Naive thymus-derived CD8-positive, alpha-beta T cell (primary cell): ENCODE results near the gene NDE1. TPM values are rescaled to one million over a fixed set of nuclear protein-coding genes. Genes with fewer than 3 reads are reported as not detected.
"Not testable (repeated sequence)": the region's sequence is repeated elsewhere in the genome, so short reads cannot be mapped to it uniquely, and the experiment has no call there.

Source experiments
- ATAC-seq, 2 donors: fragments of 150-1000 bp; cut with Tn5 transposase in 1 of 2; sonication (Bioruptor Pico), chemical (Tn5 transposase) in 1 of 2; 1 replicate in 1 of 2; 2 replicates in 1 of 2; pipeline ENCODE4 v1.10.0; 2021; ENCODE audit warnings: mild to moderate bottlenecking in 2 of 2, moderate library complexity in 2 of 2
- POLR2A ChIA-PET: fragments of 350-600 bp; sonication (Branson Sonifier 250); formaldehyde crosslinking; loops from one replicate; lab custom pipeline; 2021; ENCODE audit warnings: antibody characterized with exemption; lab: Charles Lee
- DNase-seq, 10 donors: peaks; one replicate each; pipeline versions ENCODE4 v3.0.0 to v3.0.0-alpha.2; 2020 to 2022
- H3K27ac Mint-ChIP-seq, 10 donors: one replicate each; pipeline ENCODE4 v1.8.0; 2020 to 2022; ENCODE audit warnings: mild to moderate bottlenecking in 10 of 10, mixed read lengths in 10 of 10, moderate library complexity in 4 of 10, inconsistent platforms in 1 of 10
- H3K27me3 Mint-ChIP-seq, 5 donors: one replicate each; pipeline ENCODE4 v1.8.0; 2021 to 2022; ENCODE audit warnings: mixed read lengths in 5 of 5
- H3K36me3 Mint-ChIP-seq, 3 donors: one replicate each; pipeline ENCODE4 v1.8.0; 2020 to 2022; ENCODE audit warnings: mixed read lengths in 3 of 3, mild to moderate bottlenecking in 2 of 3, inconsistent platforms in 1 of 3
- H3K4me1 Mint-ChIP-seq, 4 donors: one replicate each; pipeline ENCODE4 v1.8.0; 2021 to 2022; ENCODE audit warnings: mixed read lengths in 4 of 4
- H3K4me3 Mint-ChIP-seq, 10 donors: one replicate each; pipeline ENCODE4 v1.8.0; 2020 to 2022; ENCODE audit warnings: mild to moderate bottlenecking in 10 of 10, mixed read lengths in 10 of 10, moderate library complexity in 6 of 10, inconsistent platforms in 1 of 10
- H3K9me3 Mint-ChIP-seq, 9 donors: one replicate each; pipeline ENCODE4 v1.8.0; 2020 to 2022; ENCODE audit warnings: mixed read lengths in 9 of 9, mild to moderate bottlenecking in 3 of 9, inconsistent platforms in 1 of 9, moderate library complexity in 1 of 9
- polyA plus RNA-seq, 3 donors: library from polyadenylated mRNA; unstranded; fragments of 300-500 nt; fragmentation: Illumina TruSeq; gene quantifications; one replicate each; pipeline ENCODE4 v1.2.3, GENCODE V29; 2021
- total RNA-seq, 8 experiments: library from RNA in 2 of 8; stranded (reverse) in 2 of 8; gene quantifications; one replicate each; pipeline ENCODE4 v1.2.3 and lab custom pipeline; 2021 to 2026

Gene NDE1
- total and polyA plus RNA-seq, 5 experiments from 2014 or later, result 23.5 to 138 (median 59.1) TPM

- POLR2A ChIA-PET, result interaction anchor here (0.6 to 2.5 kb wide), 8 partner anchors 17 to 614 kb away, joined by 3 to 10 read pairs (median 3); no protein-coding TSS in a partner anchor
- H3K27me3 Mint-ChIP-seq, result no peaks in the 10 kb centered on the region
- DNase-seq (no peak), ATAC-seq (no peak)
- peaks cover 29 to 85% (median 73%) of the 10 kb centered on the region in 4 donors for H3K4me1 Mint-ChIP-seq
- H3K27ac Mint-ChIP-seq, result peak overlapping the region; percentile 93 to 98 (median 96)
- H3K4me3 Mint-ChIP-seq, result peak overlapping the region; percentile 26 to 85 (median 79)
- H3K9me3 Mint-ChIP-seq, result no peaks in the 10 kb centered on the region
- H3K36me3 Mint-ChIP-seq, result peaks cover 16 to 86% (median 54%) of the 10 kb centered on the region in 3 donors
These were observed 14.1 kb upstream of the NDE1 start for GRCh38 chr16:15635926-15636325.

GRCh38 chr16:15636392-15636873, 13.6 kb upstream of the NDE1 start:
- peak overlapping the region; percentile 26 to 85 (median 79) for H3K4me3 Mint-ChIP-seq
- peaks cover 32 to 90% (median 77%) of the 10 kb centered on the region in 4 donors for H3K4me1 Mint-ChIP-seq
- peak overlapping the region; percentile 93 to 98 (median 96) for H3K27ac Mint-ChIP-seq
- POLR2A ChIA-PET, result interaction anchor here (0.6 to 2.5 kb wide), 4 partner anchors 17 to 46 kb away, joined by 3 to 10 read pairs (median 4); no protein-coding TSS in a partner anchor
- ATAC-seq, result peak; percentile 79 to 89
- no peaks in the 10 kb centered on the region for H3K9me3 Mint-ChIP-seq
- peaks cover 16 to 82% (median 51%) of the 10 kb centered on the region in 3 donors for H3K36me3 Mint-ChIP-seq
- DNase-seq, result peak in 7 of 10 donors; percentile 29 to 64 (median 40)
- H3K27me3 Mint-ChIP-seq, result no peaks in the 10 kb centered on the region

GRCh38 chr16:15639061-15639568, 10.9 kb upstream of the NDE1 start:
- H3K9me3 Mint-ChIP-seq, result no peaks in the 10 kb centered on the region
- H3K4me3 Mint-ChIP-seq, result peak overlapping the region; percentile 40 to 94 (median 69)
- peaks cover 16 to 56% (median 38%) of the 10 kb centered on the region in 3 donors for H3K36me3 Mint-ChIP-seq
- no peaks in the 10 kb centered on the region for H3K27me3 Mint-ChIP-seq
- peaks cover 40 to 91% (median 75%) of the 10 kb centered on the region in 4 donors for H3K4me1 Mint-ChIP-seq
- H3K27ac Mint-ChIP-seq, result peak overlapping the region; percentile 86 to 98 (median 93)
- DNase-seq (peak in 4 of 10 donors; percentile 15 to 51 (median 36)), ATAC-seq (peak; percentile 5 to 27)
- POLR2A ChIA-PET, result interaction anchor here (0.9 to 1.7 kb wide), 5 partner anchors 12 to 67 kb away, joined by 3 to 6 read pairs (median 4); no protein-coding TSS in a partner anchor

- Mint-ChIP-seq H3K9me3 (no peaks in the 10 kb centered on the region), H3K36me3 (peaks cover 16 to 38% (median 24%) of the 10 kb centered on the region in 3 donors), H3K4me1 (peaks cover 36 to 77% (median 63%) of the 10 kb centered on the region in 4 donors), H3K4me3 (peak overlapping the region; percentile 90 to 98 (median 93)), H3K27ac (peak overlapping the region; percentile 58 to 99 (median 96)), H3K27me3 (no peaks in the 10 kb centered on the region)
- ATAC-seq, result no peak
- POLR2A ChIA-PET, result interaction anchor here (1.2 to 3.6 kb wide), 2 partner anchors 10 to 19 kb away, joined by 6 to 18 read pairs; partner anchors contain the start of gene NDE1
- no peak for DNase-seq
These were observed 9.1 kb upstream of the NDE1 start for GRCh38 chr16:15640966-15641365.

GRCh38 chr16:15641753-15642556, 8.1 kb upstream of the NDE1 start:
- no peaks in the 10 kb centered on the region for H3K9me3 Mint-ChIP-seq
- H3K27ac Mint-ChIP-seq, result peak overlapping the region; percentile 95 to 99 (median 98)
- POLR2A ChIA-PET, result interaction anchor here (0.7 to 5.9 kb wide), 20 partner anchors 8 to 1010 kb away, joined by 3 to 59 read pairs (median 6); partner anchors contain the start of genes CEP20 and NDE1
- H3K4me1 Mint-ChIP-seq, result peaks cover 29 to 67% (median 53%) of the 10 kb centered on the region in 4 donors
- H3K36me3 Mint-ChIP-seq, result peaks cover 7 to 28% (median 17%) of the 10 kb centered on the region in 3 donors
- peak overlapping the region; percentile 90 to 98 (median 93) for H3K4me3 Mint-ChIP-seq
- no peak for DNase-seq
- ATAC-seq, result no peak
- no peaks in the 10 kb centered on the region for H3K27me3 Mint-ChIP-seq

GRCh38 chr16:15642557-15643047, 7.4 kb upstream of the NDE1 start:
- ATAC-seq (peak; percentile 72), DNase-seq (peak; percentile 71 to 94 (median 82))
- Mint-ChIP-seq H3K27me3 (no peaks in the 10 kb centered on the region), H3K36me3 (peaks cover 7 to 23% (median 12%) of the 10 kb centered on the region in 3 donors), H3K4me1 (peaks cover 26 to 61% (median 47%) of the 10 kb centered on the region in 4 donors), H3K4me3 (peak overlapping the region; percentile 90 to 98 (median 93)), H3K27ac (peak overlapping the region; percentile 95 to 99 (median 98)), H3K9me3 (no peaks in the 10 kb centered on the region)
- POLR2A ChIA-PET, result interaction anchor here (0.7 to 5.9 kb wide), 23 partner anchors 8 to 1010 kb away, joined by 3 to 59 read pairs (median 6); partner anchors contain the start of genes CEP20 and NDE1

GRCh38 chr16:15643048-15643945, 6.7 kb upstream of the NDE1 start, which contains the start of gene MARF1:
Gene MARF1 (minus strand): TSS chr16:15643154. CDS start chr16:15639233, 3,921 bp downstream.
- H3K27ac Mint-ChIP-seq, result peak within 1 kb of the TSS; percentile 95 to 99 (median 98)
- peaks cover 7 to 16% (median 9%) of the 10 kb centered on the region in 3 donors for H3K36me3 Mint-ChIP-seq
- H3K4me3 Mint-ChIP-seq, result peak within 1 kb of the TSS; percentile 90 to 98 (median 93)
- no peaks in the 10 kb centered on the region for H3K9me3 Mint-ChIP-seq
- POLR2A ChIA-PET, result interaction anchor here (0.6 to 5.9 kb wide), 23 partner anchors 7 to 245 kb away, joined by 3 to 59 read pairs (median 6); partner anchors contain the start of genes CEP20 and NDE1
- ATAC-seq (peak; percentile 66 to 77), DNase-seq (peak; percentile 97 to 100 (median 99))
- no peaks in the 10 kb centered on the region for H3K27me3 Mint-ChIP-seq
- peaks cover 26 to 55% (median 44%) of the 10 kb centered on the region in 4 donors for H3K4me1 Mint-ChIP-seq

GRCh38 chr16:15643946-15644250, 6.1 kb upstream of the NDE1 start:
- Mint-ChIP-seq H3K9me3 (no peaks in the 10 kb centered on the region), H3K27me3 (no peaks in the 10 kb centered on the region), H3K27ac (peak overlapping the region; percentile 95 to 99 (median 98)), H3K36me3 (peaks cover 3 to 10% (median 3%) of the 10 kb centered on the region in 3 donors), H3K4me1 (peaks cover 20 to 49% (median 38%) of the 10 kb centered on the region in 4 donors), H3K4me3 (peak overlapping the region; percentile 90 to 98 (median 93))
- POLR2A ChIA-PET, result interaction anchor here (0.6 to 5.9 kb wide), 12 partner anchors 7 to 55 kb away, joined by 3 to 59 read pairs (median 8); partner anchors contain the start of gene NDE1
- DNase-seq (no peak), ATAC-seq (no peak)

- no peak for DNase-seq
These were observed 5.6 kb upstream of the NDE1 start for GRCh38 chr16:15644267-15644961.

GRCh38 chr16:15644962-15645465, 5.0 kb upstream of the NDE1 start:
- POLR2A ChIA-PET, result interaction anchor here (3.3 to 5.9 kb wide), 3 partner anchors 11 to 27 kb away, joined by 41 to 59 read pairs (median 56); no protein-coding TSS in a partner anchor
- Mint-ChIP-seq H3K27ac (peak overlapping the region in 4 of 10 donors; percentile 31 to 74 (median 59)), H3K4me3 (peak overlapping the region in 1 of 10 donors; percentile 22), H3K4me1 (peaks cover 13 to 40% (median 32%) of the 10 kb centered on the region in 4 donors)
- not testable (repeated sequence) for H3K36me3 Mint-ChIP-seq, H3K27me3 Mint-ChIP-seq, ATAC-seq, DNase-seq, H3K9me3 Mint-ChIP-seq

More at GRCh38 chr16:15644267-15644961, 5.6 kb upstream of the NDE1 start:
- H3K36me3 Mint-ChIP-seq, result peaks cover 0 to 7% (median 0%) of the 10 kb centered on the region in 3 donors
- no peak for ATAC-seq
- H3K27ac Mint-ChIP-seq, result peak overlapping the region; percentile 95 to 99 (median 98)
- H3K9me3 Mint-ChIP-seq, result no peaks in the 10 kb centered on the region
- H3K27me3 Mint-ChIP-seq, result no peaks in the 10 kb centered on the region
- peak overlapping the region; percentile 90 to 98 (median 93) for H3K4me3 Mint-ChIP-seq
- POLR2A ChIA-PET, result interaction anchor here (1.1 to 5.9 kb wide), 5 partner anchors 9 to 27 kb away, joined by 4 to 59 read pairs (median 41); no protein-coding TSS in a partner anchor
- H3K4me1 Mint-ChIP-seq, result peaks cover 16 to 44% (median 34%) of the 10 kb centered on the region in 4 donors
